NOMO-1 (cell line): ENCODE data around the gene OSBPL2.

Experiments used
- DNase-seq, 2 experiments: peaks; one replicate each; lab custom pipeline; 2025; ENCODE audit not compliant: unreplicated experiment in 2 of 2; lab: John Stamatoyannopoulos, UW

The OSBPL2 gene

GRCh38 chr20:62308102-62308822 lies 69.9 kb downstream of the OSBPL2 start:
- DNase-seq = no peak

- no peak for DNase-seq
Observed at GRCh38 chr20:62309198-62309944, 71.0 kb downstream of the OSBPL2 start.

DNA sequence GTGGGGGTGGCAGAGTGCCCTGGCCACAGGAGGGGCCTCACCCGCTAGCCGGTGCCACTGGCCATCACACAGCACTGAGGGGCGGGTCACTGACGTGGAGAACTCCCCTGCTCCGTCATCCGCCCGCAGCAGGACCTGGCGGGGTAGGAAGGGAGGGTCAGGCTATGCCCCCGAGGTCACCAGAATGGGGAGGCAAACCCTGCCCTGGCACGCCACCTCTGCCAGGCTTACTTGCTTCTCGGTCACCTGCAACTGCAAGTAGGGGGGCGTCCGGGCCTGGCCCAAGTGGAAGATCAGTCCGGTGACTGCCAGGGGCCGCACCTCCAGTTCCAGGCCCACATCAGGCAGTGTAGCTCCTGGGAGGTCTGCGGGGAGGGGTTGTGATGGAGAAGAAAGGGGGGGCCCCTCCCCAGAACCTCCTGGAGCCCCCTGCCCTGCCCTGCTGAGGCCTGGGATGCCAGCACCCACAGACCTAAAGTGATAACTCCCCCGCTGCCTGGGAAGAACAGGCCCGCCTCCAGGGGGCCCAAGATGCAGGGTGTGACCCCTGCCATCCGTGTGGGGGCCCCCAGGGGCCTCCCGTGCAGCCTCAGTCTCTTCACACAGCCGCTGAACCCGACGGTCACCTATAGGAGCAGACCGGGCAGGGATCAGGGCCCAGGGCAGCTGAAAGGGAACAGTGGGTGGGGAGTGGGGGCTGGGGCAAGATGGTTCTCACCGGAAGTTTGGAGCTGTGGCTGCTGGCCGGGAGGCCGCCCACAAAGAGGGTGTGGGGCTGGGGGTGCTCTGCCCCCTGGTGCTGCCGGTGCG lies 71.8 kb downstream of the OSBPL2 start:
- no peak for DNase-seq

DNA sequence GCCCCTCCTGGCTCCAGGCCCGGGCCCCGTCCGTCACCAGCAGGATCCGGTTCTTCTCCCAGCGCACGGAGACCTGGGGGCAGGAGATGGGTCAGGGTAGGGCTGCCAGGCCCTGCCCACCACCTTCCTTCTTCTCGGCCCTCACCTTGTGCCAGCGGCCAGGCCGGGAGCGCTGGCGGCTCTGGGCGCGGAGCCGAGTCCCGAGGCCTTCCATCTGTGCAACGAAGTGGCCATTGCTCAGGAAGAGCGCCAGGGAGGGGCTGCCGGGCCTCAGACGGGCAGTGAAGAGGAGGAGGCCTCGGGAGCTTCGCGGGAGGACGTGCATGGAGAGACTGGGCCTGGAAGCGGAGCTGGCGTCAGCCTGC lies 72.4 kb downstream of the OSBPL2 start:
- DNase-seq = no peak

- no peak for DNase-seq
Observed at GRCh38 chr20:62311150-62311549, 72.8 kb downstream of the OSBPL2 start.

DNA sequence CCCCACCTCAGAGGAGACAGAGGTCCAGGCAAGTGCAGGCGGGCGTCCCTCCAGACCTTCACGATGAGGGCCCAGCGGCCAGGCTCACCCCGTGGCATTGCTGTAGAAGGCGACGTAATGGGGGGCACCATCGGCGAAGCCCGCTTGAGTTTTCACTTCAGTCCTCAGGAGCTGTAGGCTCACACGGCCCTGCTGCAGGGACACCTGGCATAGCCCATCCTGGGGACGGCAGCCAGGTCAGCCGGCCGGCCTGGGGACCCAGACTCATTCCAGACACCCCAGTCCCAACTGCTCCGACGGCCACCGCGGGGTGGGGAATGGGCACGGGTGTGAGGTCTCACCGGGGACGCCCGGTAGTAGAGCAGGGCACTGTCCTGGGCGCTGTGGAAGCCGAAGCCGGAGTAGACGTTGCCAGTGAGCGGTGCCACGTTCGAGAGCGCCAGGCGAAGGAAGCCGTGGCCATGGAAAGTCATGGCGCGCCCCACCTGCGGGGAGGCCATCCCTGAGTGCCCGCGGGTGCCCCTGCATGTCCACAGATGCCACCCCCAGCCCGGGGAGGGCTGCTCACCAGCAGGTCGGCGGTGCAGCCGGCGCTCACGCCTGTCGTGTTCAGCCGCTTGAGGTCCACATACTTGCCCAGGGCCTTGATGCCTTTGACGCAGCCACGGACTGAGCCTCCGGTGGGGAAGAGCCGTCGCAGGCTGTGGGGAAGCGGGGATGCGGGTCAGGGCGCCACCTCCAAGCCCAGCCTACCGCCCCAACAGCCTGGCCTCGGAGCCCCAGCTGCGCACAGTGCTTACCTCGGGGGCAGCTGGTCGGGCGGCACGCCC lies 73.7 kb downstream of the OSBPL2 start:
- DNase-seq = no peak

DNA sequence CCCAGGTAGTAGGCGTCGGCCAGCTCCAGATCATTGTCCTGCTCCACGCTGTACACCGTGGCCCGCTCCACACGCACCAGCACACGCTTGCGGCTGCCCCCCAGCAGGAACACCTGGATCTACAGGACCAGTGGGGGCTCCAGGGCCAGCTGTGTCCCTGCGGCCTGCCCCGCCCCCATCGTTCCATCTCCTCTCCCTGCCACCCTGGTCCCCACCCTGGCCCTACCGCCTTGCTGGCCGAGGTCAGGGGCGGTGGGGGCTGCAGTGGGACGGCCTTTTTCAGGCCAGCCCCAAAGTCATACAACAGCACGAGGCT lies 74.3 kb downstream of the OSBPL2 start:
- DNase-seq = no peak

DNA sequence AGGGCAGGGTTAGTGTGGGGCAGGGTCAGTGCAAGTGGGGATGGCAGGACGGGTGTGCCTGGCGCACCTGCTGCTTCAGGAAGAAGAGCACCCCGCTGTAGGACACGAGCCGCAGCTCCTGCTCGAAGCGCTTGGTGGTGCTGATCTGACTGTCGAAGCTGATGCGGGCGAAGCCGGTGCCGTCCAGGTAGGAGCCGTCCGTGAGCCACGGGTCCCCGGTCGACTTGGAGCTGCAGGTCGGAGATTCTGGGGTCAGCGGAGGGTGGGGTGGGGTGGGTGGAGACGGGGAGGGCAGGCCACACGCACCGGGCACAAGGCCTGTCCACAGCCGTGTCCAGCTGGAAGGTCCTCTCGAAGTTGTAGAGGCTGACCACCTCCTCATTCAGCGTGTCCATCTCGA lies 74.7 kb downstream of the OSBPL2 start:
- no peak for DNase-seq

- no peak for DNase-seq
Observed at GRCh38 chr20:62313460-62314338, 75.4 kb downstream of the OSBPL2 start.

- no peak for DNase-seq
Observed at GRCh38 chr20:62314339-62314638, 76.0 kb downstream of the OSBPL2 start.

DNA sequence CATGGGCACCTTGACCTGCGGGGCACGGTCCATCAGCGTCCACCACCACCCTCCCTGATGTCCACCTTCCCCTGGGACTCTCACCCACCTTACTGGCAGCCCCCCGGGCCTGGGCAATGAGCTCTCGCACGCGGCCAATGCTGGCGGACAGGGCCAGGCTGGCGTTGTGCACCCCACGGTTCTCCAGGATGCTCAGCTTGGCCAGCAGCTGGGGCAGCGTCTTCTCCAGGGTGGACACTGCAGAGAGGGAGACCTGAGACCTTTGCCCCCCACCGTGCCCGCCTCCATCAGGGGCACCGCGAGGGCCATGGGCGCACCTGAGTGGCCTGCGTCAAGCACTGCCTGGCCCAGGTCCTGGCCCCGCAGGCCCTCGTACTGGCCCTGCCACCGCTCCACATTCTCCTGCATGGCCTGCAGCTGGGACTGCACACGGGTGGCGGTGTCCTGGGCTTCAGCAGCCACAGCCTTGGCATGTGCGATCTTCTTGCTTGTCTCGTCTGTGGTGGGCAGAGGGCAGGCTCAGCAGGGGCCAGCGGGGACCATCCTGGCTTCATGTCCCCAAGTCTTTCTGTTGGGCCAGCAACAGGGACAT lies 76.5 kb downstream of the OSBPL2 start:
- DNase-seq = no peak

DNA sequence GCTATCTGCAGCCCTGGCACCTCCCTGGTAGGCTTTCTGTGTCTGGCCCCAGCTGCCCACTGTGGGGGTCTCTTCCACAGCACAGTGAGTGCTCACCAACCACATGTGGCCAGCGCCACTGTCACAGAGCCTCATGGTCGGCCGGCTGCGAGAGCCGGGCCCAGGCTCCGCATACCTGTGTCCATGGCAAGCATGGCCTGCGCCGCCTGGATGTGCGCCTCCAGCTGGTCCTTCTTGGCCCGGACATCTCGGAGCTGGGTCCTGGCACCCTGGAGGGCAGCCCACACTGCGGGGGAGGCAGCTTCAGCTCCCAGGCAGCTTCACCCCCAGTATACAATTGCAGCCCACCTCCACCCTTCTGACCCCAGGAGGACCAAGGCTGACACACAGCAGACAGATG lies 77.5 kb downstream of the OSBPL2 start:
- DNase-seq = no peak

- no peak for DNase-seq
Observed at GRCh38 chr20:62316331-62317166, 78.2 kb downstream of the OSBPL2 start.

GRCh38 chr20:62317167-62317655 lies 78.9 kb downstream of the OSBPL2 start:
- no peak for DNase-seq

GRCh38 chr20:62318400-62319345 lies 80.4 kb downstream of the OSBPL2 start:
- no peak for DNase-seq

DNA sequence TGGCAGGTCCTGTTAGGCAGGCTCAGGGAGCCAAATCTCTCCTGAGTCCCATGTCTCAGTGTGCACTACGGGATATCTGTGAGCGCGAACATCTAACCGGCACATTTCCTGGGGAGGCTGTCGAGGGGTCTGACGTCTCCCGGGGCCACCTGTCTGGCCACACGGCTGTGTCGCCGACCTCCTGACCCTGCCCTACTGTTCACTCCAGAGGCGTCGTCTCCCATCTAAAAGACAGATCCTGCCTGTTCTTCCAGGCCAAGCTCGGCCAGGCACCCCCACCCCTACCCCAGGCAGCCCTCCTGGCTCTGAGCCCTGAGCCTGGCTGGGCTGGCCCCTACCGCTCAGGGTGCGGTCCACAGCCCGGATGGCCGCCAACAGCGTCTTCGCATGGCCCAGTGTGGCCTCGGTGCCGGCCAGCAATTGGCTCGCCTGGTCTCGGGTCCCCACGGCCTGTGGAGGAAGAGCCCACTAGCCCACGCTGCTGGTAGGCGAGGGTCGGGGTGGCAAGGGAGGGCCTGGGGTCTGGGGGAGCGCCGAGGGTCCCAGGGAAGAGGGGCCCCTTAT lies 81.1 kb downstream of the OSBPL2 start:
- no peak for DNase-seq

- no peak for DNase-seq
Observed at GRCh38 chr20:62320581-62321354, 82.4 kb downstream of the OSBPL2 start.
